H1 (cell line): ENCODE data around the gene COL25A1. TPM values are rescaled to one million over a fixed set of nuclear protein-coding genes. Genes with fewer than 3 reads are reported as not detected.

Experiments
- CTCF ChIA-PET: fragments of 300-600 bp; sonication (Branson Sonifier 250); formaldehyde crosslinking; loops from one replicate; lab custom pipeline; 2021; ENCODE audit not compliant: partially characterized antibody; lab: Charles Lee
- POLR2A ChIA-PET: fragments of 300-600 bp; sonication (Branson Sonifier 250); formaldehyde crosslinking; loops from one replicate; lab custom pipeline; 2021; ENCODE audit warnings: inconsistent platforms; ENCODE audit not compliant: partially characterized antibody; lab: Charles Lee
- DNase-seq, 2 experiments: peaks; one replicate each; pipeline versions ENCODE4 v3.0.0 to v3.0.0-alpha.2; 2010 to 2022; ENCODE audit warnings: low spot score in 2 of 2, low read depth in 1 of 2, mixed read lengths in 1 of 2
- FAIRE-seq: peaks from 2 replicates; lab custom pipeline; 2011; peaks lifted over from hg19 to GRCh38; lab: Jason Lieb, UNC
- H2AFZ ChIP-seq: 2 replicates; pipeline ENCODE4 v1.8.1; 2012; ENCODE audit warnings: low read length, inconsistent platforms
- H2AK5ac ChIP-seq: 2 replicates; pipeline ENCODE4 v1.6.1; 2013; ENCODE audit warnings: low read depth, low read length
- H2BK120ac ChIP-seq: replicated peaks from 2 replicates; pipeline ENCODE3; 2013; ENCODE audit warnings: low read depth, low read length, inconsistent platforms
- H2BK12ac ChIP-seq: 2 replicates; pipeline ENCODE4 v1.6.1; 2013; ENCODE audit warnings: low read depth, low read length
- H2BK15ac ChIP-seq: 2 replicates; pipeline ENCODE4 v1.6.1; 2013; ENCODE audit warnings: low read length
- H2BK20ac ChIP-seq: 2 replicates; pipeline ENCODE4 v1.6.1; 2013; ENCODE audit warnings: low read length
- H2BK5ac ChIP-seq: 2 replicates; pipeline ENCODE4 v1.6.1; 2013; ENCODE audit warnings: low read depth, low read length
- H3K14ac ChIP-seq: 2 replicates; pipeline ENCODE4 v1.6.1; 2013; ENCODE audit warnings: inconsistent platforms; ENCODE audit not compliant: insufficient read length
- H3K18ac ChIP-seq: 2 replicates; pipeline ENCODE4 v1.6.1; 2013; ENCODE audit warnings: low read length; ENCODE audit errors: extremely low read depth
- H3K23ac ChIP-seq: 2 replicates; pipeline ENCODE4 v1.6.1; 2013; ENCODE audit warnings: inconsistent platforms; ENCODE audit not compliant: insufficient read length
- H3K23me2 ChIP-seq: 2 replicates; pipeline ENCODE4 v1.6.1; 2013; ENCODE audit warnings: low read depth, low read length
- H3K27ac ChIP-seq: 2 replicates; pipeline ENCODE4 v1.6.1; 2011; ENCODE audit warnings: low read depth, low read length, inconsistent platforms
- H3K27me3 ChIP-seq, 4 experiments: replicated peaks in 1 of 4; 1 replicate in 1 of 4; 2 replicates in 3 of 4; pipeline versions ENCODE4 v1.6.1 to v1.8.1; 2011 to 2013; ENCODE audit warnings: low read length in 3 of 4, mild to moderate bottlenecking in 3 of 4, inconsistent platforms in 2 of 4, mixed read lengths in 2 of 4, moderate library complexity in 1 of 4; ENCODE audit not compliant: control insufficient read depth in 3 of 4, insufficient read depth in 3 of 4; ENCODE audit errors: extremely low read depth in 1 of 4
- H3K36me3 ChIP-seq, 4 experiments: 2 replicates each; pipeline versions ENCODE4 v1.6.1 to v1.8.1; 2011 to 2013; ENCODE audit warnings: mild to moderate bottlenecking in 4 of 4, low read length in 3 of 4, moderate library complexity in 2 of 4, control low read depth in 1 of 4, inconsistent platforms in 1 of 4; ENCODE audit not compliant: insufficient read depth in 4 of 4, control insufficient read depth in 2 of 4
- H3K4ac ChIP-seq: replicated peaks from 2 replicates; pipeline ENCODE3; 2013; ENCODE audit warnings: low read length, low read depth, mixed read lengths, inconsistent platforms; ENCODE audit not compliant: insufficient read length
- H3K4me1 ChIP-seq, 4 experiments: replicated peaks in 1 of 4; 1 replicate in 1 of 4; 2 replicates in 3 of 4; pipeline versions ENCODE4 v1.6.1 to v1.8.1; 2011 to 2013; ENCODE audit warnings: low read length in 3 of 4, inconsistent platforms in 2 of 4, mixed read lengths in 1 of 4; ENCODE audit not compliant: insufficient read depth in 4 of 4, control insufficient read depth in 3 of 4
- H3K4me2 ChIP-seq, 2 experiments: 2 replicates each; pipeline versions ENCODE4 v1.6.1 to v1.8.1; 2011 to 2013; ENCODE audit warnings: low read depth in 2 of 2, low read length in 2 of 2, control low read depth in 1 of 2, inconsistent platforms in 1 of 2, mild to moderate bottlenecking in 1 of 2; ENCODE audit not compliant: insufficient read depth in 1 of 2
- H3K4me3 ChIP-seq, 4 experiments: fragments of 200-600, 300-600 bp in 1 of 4; sonication (generic), shearing (Covaris generic), sonication (Bioruptor Twin) in 1 of 4; 2 replicates each; pipeline versions ENCODE4 v1.5.1 to v1.8.1; 2011 to 2016; ENCODE audit warnings: low read length in 4 of 4, low read depth in 3 of 4, control low read depth in 2 of 4, inconsistent platforms in 2 of 4, mild to moderate bottlenecking in 2 of 4, mixed read lengths in 1 of 4, moderate library complexity in 1 of 4; ENCODE audit not compliant: insufficient read depth in 2 of 4; ENCODE audit errors: extremely low read depth in 1 of 4
- H3K56ac ChIP-seq: replicated peaks from 2 replicates; pipeline ENCODE3; 2013; ENCODE audit warnings: low read depth, mild to moderate bottlenecking, mixed read lengths, low read length, inconsistent platforms; ENCODE audit not compliant: insufficient read length
- H3K79me1 ChIP-seq: 2 replicates; pipeline ENCODE4 v1.6.1; 2013; ENCODE audit warnings: low read depth, low read length, control low read depth
- H3K79me2 ChIP-seq, 2 experiments: 2 replicates each; pipeline versions ENCODE4 v1.6.1 to v1.8.1; 2012 to 2013; ENCODE audit warnings: low read length in 2 of 2, mild to moderate bottlenecking in 2 of 2, inconsistent platforms in 1 of 2; ENCODE audit not compliant: insufficient read depth in 2 of 2, control insufficient read depth in 1 of 2
- H3K9ac ChIP-seq, 4 experiments: replicated peaks in 1 of 4; 1 replicate in 1 of 4; 2 replicates in 3 of 4; pipeline versions ENCODE4 v1.6.1 to v1.8.1; 2011 to 2013; ENCODE audit warnings: low read depth in 3 of 4, low read length in 3 of 4, control low read depth in 2 of 4, mild to moderate bottlenecking in 2 of 4, moderate library complexity in 2 of 4, inconsistent platforms in 1 of 4; ENCODE audit errors: extremely low read depth in 1 of 4
- H3K9me3 ChIP-seq, 2 experiments: 2 replicates each; pipeline versions ENCODE4 v1.6.1 to v1.8.1; 2012 to 2013; ENCODE audit warnings: mild to moderate bottlenecking in 2 of 2, moderate library complexity in 2 of 2, control low read depth in 1 of 2, inconsistent platforms in 1 of 2, low read depth in 1 of 2, low read length in 1 of 2, mixed read lengths in 1 of 2; ENCODE audit not compliant: insufficient read depth in 2 of 2
- H4K20me1 ChIP-seq, 2 experiments: replicated peaks in 1 of 2; 2 replicates each; pipeline versions ENCODE3 to v1.8.1; 2011 to 2013; ENCODE audit warnings: inconsistent platforms in 2 of 2, low read length in 2 of 2, mild to moderate bottlenecking in 1 of 2; ENCODE audit not compliant: insufficient read depth in 2 of 2, control insufficient read depth in 1 of 2
- H4K5ac ChIP-seq: 2 replicates; pipeline ENCODE4 v1.6.1; 2013; ENCODE audit warnings: low read length, low read depth, mixed read lengths, inconsistent platforms; ENCODE audit not compliant: insufficient read length
- H4K8ac ChIP-seq: 2 replicates; pipeline ENCODE4 v1.8.0; 2013; ENCODE audit warnings: mild to moderate bottlenecking, moderate library complexity, low read length, inconsistent platforms; ENCODE audit not compliant: insufficient read depth; ENCODE audit errors: extremely low read depth
- H4K91ac ChIP-seq: replicated peaks from 2 replicates; pipeline ENCODE3; 2013; ENCODE audit warnings: low read length, mixed read lengths, inconsistent platforms; ENCODE audit not compliant: insufficient read length
- CBX8 ChIP-seq: fragments of 300-800, 300-1000 bp; sonication (generic); IDR thresholded peaks from 2 replicates; pipeline ENCODE4 v1.7.1; 2016; ENCODE audit warnings: low read depth, low read length, borderline replicate concordance
- CEBPB ChIP-seq: IDR thresholded peaks from 2 replicates; pipeline ENCODE4 v1.6.1; 2012; ENCODE audit warnings: low read depth, low read length
- CHD1 ChIP-seq: IDR thresholded peaks from 2 replicates; pipeline ENCODE4 v1.6.1; 2012; ENCODE audit warnings: low read depth, low read length, improper control_type of control experiment
- EZH2 ChIP-seq: fragments of 200-600 bp; sonication (generic); IDR thresholded peaks from 2 replicates; pipeline ENCODE4 v1.7.1; 2012; ENCODE audit warnings: low read depth, mild to moderate bottlenecking, moderate library complexity, low read length, inconsistent platforms; ENCODE audit not compliant: severe bottlenecking
- GTF2F1 ChIP-seq: IDR thresholded peaks from 2 replicates; pipeline ENCODE4 v1.6.1; 2012; ENCODE audit warnings: low read depth, low read length, improper control_type of control experiment, borderline replicate concordance
- NRF1 ChIP-seq: IDR thresholded peaks from 2 replicates; pipeline ENCODE4 v1.6.1; 2011; ENCODE audit warnings: mild to moderate bottlenecking, low read depth, low read length, improper control_type of control experiment
- RBBP5 ChIP-seq: IDR thresholded peaks from 2 replicates; pipeline ENCODE4 v1.7.1; 2012; ENCODE audit warnings: low read depth, mild to moderate bottlenecking, inconsistent platforms, low read length, moderate library complexity, borderline replicate concordance
- SP2 ChIP-seq: IDR thresholded peaks from 2 replicates; pipeline ENCODE4 v1.6.1; 2012; ENCODE audit warnings: mild to moderate bottlenecking, low read length, inconsistent platforms
- SP4 ChIP-seq: IDR thresholded peaks from 2 replicates; pipeline ENCODE4 v1.6.1; 2012; ENCODE audit warnings: low read length, inconsistent platforms
- SRF ChIP-seq: IDR thresholded peaks from 2 replicates; pipeline ENCODE4 v1.6.1; 2011; ENCODE audit warnings: mild to moderate bottlenecking, low read depth, low read length, moderate library complexity
- TAF1 ChIP-seq: IDR thresholded peaks from 2 replicates; pipeline ENCODE4 v1.6.1; 2011; ENCODE audit warnings: mild to moderate bottlenecking, low read depth, low read length
- TAF7 ChIP-seq: optimal IDR thresholded peaks from 2 replicates; pipeline ENCODE3; 2011; ENCODE audit warnings: low read depth, mild to moderate bottlenecking, inconsistent platforms, low read length, moderate library complexity, borderline replicate concordance
- WGBS, 2 experiments: shearing (Covaris generic) in 1 of 2; methylation state at CpG; one replicate each; pipeline versions ENCODE4 v1.1.6 to v1.1.7; 2013 to 2015; ENCODE audit warnings: low lambda C conversion rate in 2 of 2, mixed read lengths in 2 of 2, inconsistent platforms in 1 of 2, low coverage in 1 of 2, missing lambda C conversion rate in 1 of 2; ENCODE audit not compliant: insufficient replicate concordance in 2 of 2, insufficient coverage in 1 of 2, insufficient read length in 1 of 2; ENCODE audit errors: extremely low coverage in 1 of 2, missing lambda C conversion rate in 1 of 2; 5-methylcytosine and 5-hydroxymethylcytosine counted together
- polyA plus RNA-seq, 7 experiments: library from polyadenylated mRNA; depleted of rRNA in 3 of 7; stranded (reverse) in 5 of 7; unstranded in 2 of 7; fragments of >200 nt in 5 of 7; fragments of 200-250 nt in 2 of 7; gene quantifications; 1 replicate in 5 of 7; 2 replicates in 1 of 7; 4 replicates in 1 of 7; pipeline versions ENCODE4 v1.2.1 to v1.2.3, GENCODE V29; 2011 to 2013; ENCODE audit warnings: missing spikeins in 2 of 7, mixed read lengths in 2 of 7
- total RNA-seq: library from RNA; stranded (reverse); fragmentation: NEBNext Ultra II Directional; extraction: Animal tissue kit (Norgen Biotek cat#: 25700); gene quantifications from 2 replicates; pipeline ENCODE4 v1.2.1, GENCODE V29; 2021
- TF ChIP-seq, protein P1 (sequence below): IDR thresholded peaks from 2 replicates; pipeline ENCODE4 v1.6.1; 2011; ENCODE audit warnings: low read length, improper control_type of control experiment
- TF ChIP-seq, protein P2 (sequence below): IDR thresholded peaks from 2 replicates; pipeline ENCODE4 v1.6.1; 2012; ENCODE audit warnings: inconsistent platforms

The COL25A1 gene
- total and polyA plus RNA-seq, 2 of the 8 experiments (the other 6 are each of a cell fraction or from before 2014, with no cell fraction given): 1.1 to 8.3 TPM

- WGBS, 2 experiments: 95% methylated on average over 9 of the region's 9 CpGs; no CpG with 5 or more reads in 1 of the 2 experiments
- H2BK120ac ChIP-seq: no peak overlapping the region
- H3K27me3 ChIP-seq: no peaks in the 10 kb centered on the region
- no peaks in the 10 kb centered on the region for H3K9me3 ChIP-seq
- H3K4me2 ChIP-seq: no peak overlapping the region
- FAIRE-seq: no peak
- H3K4ac ChIP-seq: no peak overlapping the region
- no peak overlapping the region for H3K23ac ChIP-seq
- H3K4me1 ChIP-seq: peaks cover 0 to 4% (median 0%) of the 10 kb centered on the region in 4 experiments; a peak in 2 of 7 replicates
- H2BK20ac ChIP-seq: no peak overlapping the region
- no peak for DNase-seq
- no peak overlapping the region for H3K9ac ChIP-seq
- H2BK5ac ChIP-seq: no peak overlapping the region
- no peak overlapping the region for H2BK15ac ChIP-seq
- H2BK12ac ChIP-seq: no peak overlapping the region
- H3K14ac ChIP-seq: no peak overlapping the region
- H2AFZ ChIP-seq: no peak overlapping the region
- POLR2A ChIA-PET: no interaction called here
- H3K79me1 ChIP-seq: no peaks in the 10 kb centered on the region
- no peaks in the 10 kb centered on the region for H3K36me3 ChIP-seq
- no peak overlapping the region for H3K18ac ChIP-seq
- no peak overlapping the region for H2AK5ac ChIP-seq
- no peaks in the 10 kb centered on the region for H3K79me2 ChIP-seq
- H3K56ac ChIP-seq: peak overlapping the region; percentile 46
- H4K8ac ChIP-seq: no peak overlapping the region
- H4K5ac ChIP-seq: no peak overlapping the region
- no peaks in the 10 kb centered on the region for H4K20me1 ChIP-seq
- CTCF ChIA-PET: no interaction called here
- no peak overlapping the region for H3K27ac ChIP-seq
- H3K4me3 ChIP-seq: no peak overlapping the region
- H4K91ac ChIP-seq: no peak overlapping the region
- H3K23me2 ChIP-seq: no peaks in the 10 kb centered on the region; the same call in 1 of the 2 replicates
- TF ChIP-seq EZH2: no peak
- TF ChIP-seq, protein P1, sequence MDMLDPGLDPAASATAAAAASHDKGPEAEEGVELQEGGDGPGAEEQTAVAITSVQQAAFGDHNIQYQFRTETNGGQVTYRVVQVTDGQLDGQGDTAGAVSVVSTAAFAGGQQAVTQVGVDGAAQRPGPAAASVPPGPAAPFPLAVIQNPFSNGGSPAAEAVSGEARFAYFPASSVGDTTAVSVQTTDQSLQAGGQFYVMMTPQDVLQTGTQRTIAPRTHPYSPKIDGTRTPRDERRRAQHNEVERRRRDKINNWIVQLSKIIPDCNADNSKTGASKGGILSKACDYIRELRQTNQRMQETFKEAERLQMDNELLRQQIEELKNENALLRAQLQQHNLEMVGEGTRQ: no peak
- TF ChIP-seq NRF1: no peak
- TF ChIP-seq CEBPB: no peak
- no peak for TF ChIP-seq RBBP5
- TF ChIP-seq SP4: no peak
- no peak for TF ChIP-seq GTF2F1
- TF ChIP-seq CBX8: no peak
- TF ChIP-seq TAF7: no peak
- no peak for TF ChIP-seq TAF1
- no peak for TF ChIP-seq SRF
- no peak for TF ChIP-seq SP2
- TF ChIP-seq, protein P2, sequence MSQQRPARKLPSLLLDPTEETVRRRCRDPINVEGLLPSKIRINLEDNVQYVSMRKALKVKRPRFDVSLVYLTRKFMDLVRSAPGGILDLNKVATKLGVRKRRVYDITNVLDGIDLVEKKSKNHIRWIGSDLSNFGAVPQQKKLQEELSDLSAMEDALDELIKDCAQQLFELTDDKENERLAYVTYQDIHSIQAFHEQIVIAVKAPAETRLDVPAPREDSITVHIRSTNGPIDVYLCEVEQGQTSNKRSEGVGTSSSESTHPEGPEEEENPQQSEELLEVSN: no peak
- no peak for TF ChIP-seq CHD1
Measured at GRCh38 chr4:108788731-108789130, 513.7 kb downstream of the COL25A1 start.
